Ascending aorta (tissue), 2 donors: ENCODE results near the gene TIMM23. TPM values are rescaled to one million over a fixed set of nuclear protein-coding genes. Genes with fewer than 3 reads are reported as not detected.

Experiments
- DNase-seq, 2 donors: peaks; one replicate each; pipeline ENCODE4 v3.0.0-alpha.2; 2019; ENCODE audit warnings: low spot score in 2 of 2
- H3K27ac ChIP-seq, 2 donors: fragments of 200-600 bp; sonication (generic); one replicate each; pipeline ENCODE4 v1.5.1; 2016 to 2017; ENCODE audit warnings: mild to moderate bottlenecking in 1 of 2
- H3K27me3 ChIP-seq: fragments of 200-600 bp; sonication (generic); one replicate; pipeline ENCODE4 v1.5.1; 2017
- H3K36me3 ChIP-seq, 2 donors: fragments of 200-600 bp; sonication (generic); one replicate each; pipeline ENCODE4 v1.5.1; 2016
- H3K4me1 ChIP-seq, 2 donors: fragments of 200-600 bp; sonication (generic); one replicate each; pipeline ENCODE4 v1.5.1; 2016 to 2017; ENCODE audit warnings: mild to moderate bottlenecking in 1 of 2
- H3K4me3 ChIP-seq, 2 donors: fragments of 200-600 bp; sonication (generic); one replicate each; pipeline ENCODE4 v1.5.1; 2016 to 2017; ENCODE audit warnings: mild to moderate bottlenecking in 1 of 2
- H3K9me3 ChIP-seq, 2 donors: fragments of 200-600 bp; sonication (generic); one replicate each; pipeline ENCODE4 v1.5.1; 2016
- CTCF ChIP-seq, 3 experiments: fragments of 200-600 bp in 2 of 3; fragments of 450-650 bp in 1 of 3; sonication (generic) in 2 of 3; IDR thresholded peaks; one replicate each; pipeline ENCODE4 v1.5.1; 2016 to 2019; ENCODE audit warnings: antibody characterized with exemption in 3 of 3, mild to moderate bottlenecking in 1 of 3, moderate library complexity in 1 of 3
- intact Hi-C: fragments of 100-400 bp; cut with DNase I; formaldehyde crosslinking; loops from one replicate; pipeline ENCODE4 v1.15.1; 2023
- total RNA-seq: library from RNA; depleted of rRNA; stranded (reverse); fragments of >200 nt; gene quantifications from one replicate; pipeline ENCODE4 v1.1.0, GENCODE V29; 2016

The TIMM23 gene
- total RNA-seq, 1 donor from 2014 or later, result 19.3 TPM

GRCh38 chr10:46019177-46019528, 46.9 kb downstream of the TIMM23 start:
- no peak overlapping the region for H3K27ac ChIP-seq
- H3K4me1 ChIP-seq, result peaks cover 3 to 20% of the 10 kb centered on the region in 2 donors
- H3K4me3 ChIP-seq, result peak overlapping the region in 1 of 2 donors; percentile 12

GRCh38 chr10:46019569-46020343, 47.5 kb downstream of the TIMM23 start:
- peaks cover 11 to 15% of the 10 kb centered on the region in 2 donors for H3K36me3 ChIP-seq
- H3K4me1 ChIP-seq, result peaks cover 3 to 20% of the 10 kb centered on the region in 2 donors
- intact Hi-C loops, result loop anchor here (5.0 to 10.0 kb wide), 4 partner anchors 45 to 1145 kb away; partner anchors contain the start of genes ANTXRL and TIMM23
- no peak for DNase-seq
- peak overlapping the region in 1 of 2 donors; percentile 12 for H3K4me3 ChIP-seq
- H3K27me3 ChIP-seq, result no peaks in the 10 kb centered on the region
- H3K27ac ChIP-seq, result peak overlapping the region in 1 of 2 donors; percentile 13
- TF ChIP-seq CTCF (IDR thresholded peaks at IDR 0.05), result no peak
- no peaks in the 10 kb centered on the region for H3K9me3 ChIP-seq

More at GRCh38 chr10:46019177-46019528, 46.9 kb downstream of the TIMM23 start:
- no peak for TF ChIP-seq CTCF (IDR thresholded peaks at IDR 0.05)
- intact Hi-C loops, result no loop called here
- no peaks in the 10 kb centered on the region for H3K27me3 ChIP-seq
- DNase-seq, result no peak
- peaks cover 15 to 21% of the 10 kb centered on the region in 2 donors for H3K36me3 ChIP-seq
- H3K9me3 ChIP-seq, result no peaks in the 10 kb centered on the region

- intact Hi-C loops, result loop anchor here (5.0 to 10.0 kb wide), 4 partner anchors 46 to 1144 kb away; partner anchors contain the start of genes ANTXRL and TIMM23
Observed at GRCh38 chr10:46020344-46020657, 48.0 kb downstream of the TIMM23 start.

GRCh38 chr10:46022978-46023702, 50.9 kb downstream of the TIMM23 start:
- peak in 2 of 3 experiments; percentile 36 to 40 for TF ChIP-seq CTCF (IDR thresholded peaks at IDR 0.05)
- DNase-seq, result peak; percentile 71 to 95
- Histone ChIP-seq H3K9me3 (no peaks in the 10 kb centered on the region), H3K36me3 (no peaks in the 10 kb centered on the region), H3K4me3 (peak overlapping the region; percentile 63 to 67), H3K4me1 (peaks cover 3 to 27% of the 10 kb centered on the region in 2 donors), H3K27me3 (no peaks in the 10 kb centered on the region), H3K27ac (peak overlapping the region; percentile 80 to 82)
- intact Hi-C loops, result loop anchor here (1.0 to 10.0 kb wide), 5 partner anchors 8 to 1142 kb away; partner anchors contain the start of genes ANTXRL and TIMM23

More at GRCh38 chr10:46020344-46020657, 48.0 kb downstream of the TIMM23 start:
- no peaks in the 10 kb centered on the region for H3K27me3 ChIP-seq
- H3K27ac ChIP-seq, result peak overlapping the region in 1 of 2 donors; percentile 13
- no peak for TF ChIP-seq CTCF (IDR thresholded peaks at IDR 0.05)
- no peaks in the 10 kb centered on the region for H3K9me3 ChIP-seq
- peaks cover 3 to 20% of the 10 kb centered on the region in 2 donors for H3K4me1 ChIP-seq
- H3K4me3 ChIP-seq, result no peak overlapping the region
- DNase-seq, result no peak
- H3K36me3 ChIP-seq, result peaks cover 7 to 10% of the 10 kb centered on the region in 2 donors

- H3K36me3 ChIP-seq, result no peaks in the 10 kb centered on the region
- intact Hi-C loops, result loop anchor here (5.0 to 10.0 kb wide), 4 partner anchors 50 to 1140 kb away; partner anchors contain the start of genes ANTXRL and TIMM23
- no peak overlapping the region for H3K27ac ChIP-seq
- H3K27me3 ChIP-seq, result no peaks in the 10 kb centered on the region
- no peak for DNase-seq
- H3K4me1 ChIP-seq, result peaks cover 0 to 35% of the 10 kb centered on the region in 2 donors
- H3K4me3 ChIP-seq, result no peak overlapping the region
- no peak for TF ChIP-seq CTCF (IDR thresholded peaks at IDR 0.05)
- H3K9me3 ChIP-seq, result no peaks in the 10 kb centered on the region
Observed at GRCh38 chr10:46024948-46025347, 52.7 kb downstream of the TIMM23 start.
